ENCODE results near the gene ATRNL1. TPM values are rescaled to one million over a fixed set of nuclear protein-coding genes. Genes with fewer than 3 reads are reported as not detected.

Gene ATRNL1
- polyA plus RNA-seq, 1 donor from 2014 or later, result 47.8 TPM

- H3F3A ChIP-seq (ENCODE audit: insufficient read depth, low read length, poor library complexity, severe bottlenecking), result no peaks in the 10 kb centered on the region
- H2AFZ ChIP-seq (ENCODE audit: low read depth, low read length), result no peak overlapping the region
- H3K36me3 ChIP-seq (ENCODE audit: insufficient read depth, low read length), result peaks cover 8% of the 10 kb centered on the region
- H4K20me1 ChIP-seq (ENCODE audit: insufficient read depth), result no peaks in the 10 kb centered on the region
- no peak overlapping the region for H3K4me3 ChIP-seq (ENCODE audit: low read length)
- no peaks in the 10 kb centered on the region for H3K79me2 ChIP-seq (replicated peaks; ENCODE audit: insufficient read depth, low read length)
- no peaks in the 10 kb centered on the region for H3K9me3 ChIP-seq (ENCODE audit: low read length)
- H3K27ac ChIP-seq (ENCODE audit: low read length), result no peak overlapping the region
- no peaks in the 10 kb centered on the region for H3K27me3 ChIP-seq (ENCODE audit: insufficient read depth, low read depth, low read length)
- no peak overlapping the region for H3K9ac ChIP-seq (ENCODE audit: low read length)
- H3K4me2 ChIP-seq (ENCODE audit: low read length), result no peak overlapping the region
- TF ChIP-seq CTCF (IDR thresholded peaks at IDR 0.05; ENCODE audit: poor library complexity, severe bottlenecking) (no peak), RAD21 (conservative IDR thresholded peaks at IDR 0.05) (no peak), POLR2AphosphoS5 (IDR thresholded peaks at IDR 0.05) (no peak), SMC3 (conservative IDR thresholded peaks at IDR 0.05; ENCODE audit: poor library complexity) (no peak), REST (IDR thresholded peaks at IDR 0.05; ENCODE audit: borderline replicate concordance) (no peak), EZH2 (IDR thresholded peaks at IDR 0.05; ENCODE audit: borderline replicate concordance, insufficient read depth, low read length, poor library complexity, severe bottlenecking) (no peak), MXI1 (conservative IDR thresholded peaks at IDR 0.05; ENCODE audit: poor library complexity, severe bottlenecking) (no peak), TAF1 (IDR thresholded peaks at IDR 0.05; ENCODE audit: low read depth) (no peak), EP300 (conservative IDR thresholded peaks at IDR 0.05; ENCODE audit: poor library complexity, severe bottlenecking) (no peak)
- no peaks in the 10 kb centered on the region for H3K9me2 ChIP-seq (ENCODE audit: insufficient read depth, low read length)
Measured at GRCh38 chr10:115163129-115163528, 70.0 kb downstream of the ATRNL1 start.

GRCh38 chr10:115164220-115164619 is 71.1 kb downstream of the ATRNL1 start:
- no peak overlapping the region for H3K9ac ChIP-seq (ENCODE audit: low read length)
- no peaks in the 10 kb centered on the region for H3K27me3 ChIP-seq (ENCODE audit: insufficient read depth, low read depth, low read length)
- TF ChIP-seq REST (IDR thresholded peaks at IDR 0.05; ENCODE audit: borderline replicate concordance), result no peak
- TF ChIP-seq CTCF (IDR thresholded peaks at IDR 0.05; ENCODE audit: poor library complexity, severe bottlenecking), result no peak
- TF ChIP-seq EP300 (conservative IDR thresholded peaks at IDR 0.05; ENCODE audit: poor library complexity, severe bottlenecking), result no peak
- no peak for TF ChIP-seq MXI1 (conservative IDR thresholded peaks at IDR 0.05; ENCODE audit: poor library complexity, severe bottlenecking)
- TF ChIP-seq TAF1 (IDR thresholded peaks at IDR 0.05; ENCODE audit: low read depth), result no peak
- TF ChIP-seq POLR2AphosphoS5 (IDR thresholded peaks at IDR 0.05), result no peak
- no peak for TF ChIP-seq EZH2 (IDR thresholded peaks at IDR 0.05; ENCODE audit: borderline replicate concordance, insufficient read depth, low read length, poor library complexity, severe bottlenecking)
- no peak for TF ChIP-seq SMC3 (conservative IDR thresholded peaks at IDR 0.05; ENCODE audit: poor library complexity)
- no peak for TF ChIP-seq RAD21 (conservative IDR thresholded peaks at IDR 0.05)
- H3K9me3 ChIP-seq (ENCODE audit: low read length), result no peaks in the 10 kb centered on the region
- no peaks in the 10 kb centered on the region for H3K9me2 ChIP-seq (ENCODE audit: insufficient read depth, low read length)
- H3K4me3 ChIP-seq (ENCODE audit: low read length), result no peak overlapping the region
- no peaks in the 10 kb centered on the region for H4K20me1 ChIP-seq (ENCODE audit: insufficient read depth)
- no peak overlapping the region for H3K4me2 ChIP-seq (ENCODE audit: low read length)
- no peak overlapping the region for H3K27ac ChIP-seq (ENCODE audit: low read length)
- H2AFZ ChIP-seq (ENCODE audit: low read depth, low read length), result no peak overlapping the region
- H3K79me2 ChIP-seq (replicated peaks; ENCODE audit: insufficient read depth, low read length), result no peaks in the 10 kb centered on the region
- H3K36me3 ChIP-seq (ENCODE audit: insufficient read depth, low read length), result peaks cover 8% of the 10 kb centered on the region
- H3F3A ChIP-seq (ENCODE audit: insufficient read depth, low read length, poor library complexity, severe bottlenecking), result no peaks in the 10 kb centered on the region
